IMR-90 (cell line): ENCODE measurements around the gene WEE1. TPM values are rescaled to one million over a fixed set of nuclear protein-coding genes. Genes with fewer than 3 reads are reported as not detected.

Source experiments
- ATAC-seq: fragments of 200-7000 bp; cut with Tn5 transposase; 2 replicates; pipeline ENCODE4 v1.9.1; 2020; ENCODE audit warnings: low read depth, mild to moderate bottlenecking, moderate library complexity
- BruUV-seq: library from RNA; stranded (reverse); fragments of 400-500 nt; replicated peaks from 2 replicates; lab custom pipeline; 2021; lab: Mats Ljungman, UMichigan
- CTCF ChIA-PET: fragments of 300-600 bp; formaldehyde crosslinking; extraction: SDS; loops from one replicate; lab custom pipeline; 2021; ENCODE audit warnings: antibody characterized with exemption; lab: Yijun Ruan, JAX
- POLR2A ChIA-PET: fragments of 300-600 bp; sonication (Branson Sonifier 250); formaldehyde crosslinking; loops from one replicate; lab custom pipeline; 2022; ENCODE audit warnings: antibody characterized with exemption; ENCODE audit not compliant: unreplicated experiment; lab: Charles Lee
- DNase-seq: peaks from one replicate; pipeline ENCODE4 v3.0.0; 2013
- H2AFZ ChIP-seq: replicated peaks from 2 replicates; pipeline ENCODE3; 2013; ENCODE audit warnings: low read length, mild to moderate bottlenecking; ENCODE audit not compliant: poor library complexity
- H2AK5ac ChIP-seq: 2 replicates; pipeline ENCODE4 v1.6.1; 2013; ENCODE audit warnings: low read depth, low read length, inconsistent platforms
- H2AK9ac ChIP-seq: replicated peaks from 2 replicates; pipeline ENCODE3; 2013; ENCODE audit warnings: mild to moderate bottlenecking, low read depth, low read length, moderate library complexity; ENCODE audit not compliant: poor library complexity
- H2BK120ac ChIP-seq: 2 replicates; pipeline ENCODE4 v1.6.1; 2013; ENCODE audit warnings: low read depth, low read length, inconsistent platforms
- H2BK15ac ChIP-seq: 3 replicates; pipeline ENCODE4 v1.6.1; 2013; ENCODE audit warnings: low read depth, low read length, inconsistent platforms
- H2BK20ac ChIP-seq: 2 replicates; pipeline ENCODE4 v1.6.1; 2013; ENCODE audit warnings: low read depth, mild to moderate bottlenecking, inconsistent platforms, low read length, moderate library complexity
- H2BK5ac ChIP-seq: 2 replicates; pipeline ENCODE4 v1.6.1; 2013; ENCODE audit warnings: mild to moderate bottlenecking, low read depth, low read length, inconsistent platforms; ENCODE audit not compliant: poor library complexity, severe bottlenecking
- H3K14ac ChIP-seq: replicated peaks from 2 replicates; pipeline ENCODE4 v1.6.1; 2013; ENCODE audit warnings: low read depth, low read length, inconsistent platforms
- H3K18ac ChIP-seq: 2 replicates; pipeline ENCODE4 v1.6.1; 2013; ENCODE audit warnings: low read depth, low read length, control low read depth
- H3K23ac ChIP-seq: 2 replicates; pipeline ENCODE4 v1.6.1; 2013; ENCODE audit warnings: low read depth, low read length, inconsistent platforms
- H3K27ac ChIP-seq: 2 replicates; pipeline ENCODE4 v1.5.1; 2013; ENCODE audit warnings: mild to moderate bottlenecking, control low read depth, low read length; ENCODE audit not compliant: insufficient read depth
- H3K27me3 ChIP-seq: 2 replicates; pipeline ENCODE4 v1.6.1; 2013; ENCODE audit warnings: low read length; ENCODE audit not compliant: control insufficient read depth, insufficient read depth
- H3K36me3 ChIP-seq: 2 replicates; pipeline ENCODE4 v1.6.1; 2013; ENCODE audit warnings: low read length, mixed read lengths; ENCODE audit not compliant: control insufficient read depth, insufficient read depth
- H3K4ac ChIP-seq: 2 replicates; pipeline ENCODE4 v1.6.1; 2013; ENCODE audit warnings: low read depth, low read length, inconsistent platforms
- H3K4me1 ChIP-seq: 2 replicates; pipeline ENCODE4 v1.6.1; 2013; ENCODE audit warnings: low read length, mixed read lengths; ENCODE audit not compliant: control insufficient read depth, insufficient read depth
- H3K4me2 ChIP-seq: 2 replicates; pipeline ENCODE4 v1.6.1; 2013; ENCODE audit warnings: low read depth, mild to moderate bottlenecking, control low read depth, low read length, moderate library complexity
- H3K4me3 ChIP-seq: 2 replicates; pipeline ENCODE4 v1.5.1; 2013; ENCODE audit warnings: low read depth, mild to moderate bottlenecking, control low read depth, low read length, moderate library complexity; ENCODE audit not compliant: insufficient read depth
- H3K56ac ChIP-seq: 2 replicates; pipeline ENCODE4 v1.6.1; 2013; ENCODE audit warnings: low read length, inconsistent platforms; ENCODE audit not compliant: insufficient read depth; ENCODE audit errors: extremely low read depth
- H3K79me1 ChIP-seq, 2 experiments: 2 replicates each; pipeline ENCODE4 v1.6.1; 2013; ENCODE audit warnings: low read length in 2 of 2, inconsistent platforms in 1 of 2, low read depth in 1 of 2
- H3K9ac ChIP-seq: 2 replicates; pipeline ENCODE4 v1.6.1; 2013; ENCODE audit warnings: low read depth, low read length, control low read depth
- H3K9me1 ChIP-seq: 2 replicates; pipeline ENCODE4 v1.6.1; 2013; ENCODE audit warnings: low read length, inconsistent platforms; ENCODE audit not compliant: insufficient read depth
- H3K9me3 ChIP-seq: 2 replicates; pipeline ENCODE4 v1.6.1; 2013; ENCODE audit warnings: low read length; ENCODE audit not compliant: control insufficient read depth, insufficient read depth
- H4K20me1 ChIP-seq: 2 replicates; pipeline ENCODE4 v1.6.1; 2013; ENCODE audit warnings: low read length, inconsistent platforms; ENCODE audit not compliant: insufficient read depth
- H4K5ac ChIP-seq: 2 replicates; pipeline ENCODE4 v1.6.1; 2013; ENCODE audit warnings: mild to moderate bottlenecking, low read depth, low read length, control low read depth
- H4K8ac ChIP-seq, 2 experiments: 2 replicates each; pipeline ENCODE4 v1.6.1; 2013; ENCODE audit warnings: low read depth in 2 of 2, low read length in 2 of 2, control low read depth in 1 of 2, inconsistent platforms in 1 of 2
- H4K91ac ChIP-seq: 2 replicates; pipeline ENCODE4 v1.6.1; 2013; ENCODE audit warnings: low read depth, low read length, inconsistent platforms; ENCODE audit not compliant: insufficient read depth
- BHLHE40 ChIP-seq: fragments of 150-350 bp; IDR thresholded peaks from 2 replicates; pipeline ENCODE4 v1.6.1; 2016; ENCODE audit warnings: mild to moderate bottlenecking, low read depth, low read length
- CEBPB ChIP-seq: IDR thresholded peaks from 2 replicates; pipeline ENCODE4 v1.6.1; 2012; ENCODE audit warnings: low read depth, low read length, improper control_type of control experiment
- CHD1 ChIP-seq: IDR thresholded peaks from 2 replicates; pipeline ENCODE4 v1.6.1; 2012; ENCODE audit warnings: low read depth, low read length, improper control_type of control experiment
- FOS ChIP-seq: fragments of 150-350 bp; IDR thresholded peaks from 2 replicates; pipeline ENCODE4 v1.6.1; 2016; ENCODE audit warnings: low read depth, low read length
- MAFK ChIP-seq: IDR thresholded peaks from 2 replicates; pipeline ENCODE4 v1.6.1; 2012; ENCODE audit warnings: low read depth, low read length, improper control_type of control experiment
- MAZ ChIP-seq: IDR thresholded peaks from 2 replicates; pipeline ENCODE4 v1.6.1; 2012; ENCODE audit warnings: low read depth, mild to moderate bottlenecking, low read length, improper control_type of control experiment, moderate library complexity, borderline replicate concordance
- MXI1 ChIP-seq: IDR thresholded peaks from 2 replicates; pipeline ENCODE4 v1.6.1; 2012; ENCODE audit warnings: low read depth, mild to moderate bottlenecking, low read length, moderate library complexity, borderline replicate concordance
- NFE2L2 ChIP-seq: fragments of 150-350 bp; IDR thresholded peaks from 2 replicates; pipeline ENCODE4 v1.6.1; 2016; ENCODE audit warnings: low read depth, mild to moderate bottlenecking, low read length
- POLR2A ChIP-seq: IDR thresholded peaks from 2 replicates; pipeline ENCODE4 v1.6.1; 2012; ENCODE audit warnings: mild to moderate bottlenecking, low read depth, low read length
- RAD21 ChIP-seq: IDR thresholded peaks from 2 replicates; pipeline ENCODE4 v1.6.1; 2012; ENCODE audit warnings: low read length, improper control_type of control experiment
- RCOR1 ChIP-seq: IDR thresholded peaks from 2 replicates; pipeline ENCODE4 v1.6.1; 2012; ENCODE audit warnings: mild to moderate bottlenecking, low read length, improper control_type of control experiment; ENCODE audit not compliant: insufficient replicate concordance
- SMC3 ChIP-seq: fragments of 150-350 bp; IDR thresholded peaks from 2 replicates; pipeline ENCODE4 v1.6.1; 2016; ENCODE audit warnings: low read depth, mild to moderate bottlenecking, antibody characterized with exemption, low read length, moderate library complexity
- WGBS, 2 experiments: methylation state at CpG; one replicate each; pipeline versions ENCODE4 v1.1.5 to v1.1.7; 2013; ENCODE audit warnings: missing lambda C conversion rate in 2 of 2; ENCODE audit not compliant: insufficient read length in 1 of 2; ENCODE audit errors: extremely low coverage in 2 of 2; 5-methylcytosine and 5-hydroxymethylcytosine counted together
- dilution Hi-C: fragments of 300-500 bp; cut with HindIII; formaldehyde crosslinking; loops from one replicate; pipeline ENCODE4 v1.14.3; 2018; ENCODE audit warnings: low sequenced_read_pairs; ENCODE audit not compliant: unreplicated experiment
- in situ Hi-C: fragments of 300-500 bp; cut with MboI; formaldehyde crosslinking; loops from 3 replicates; pipeline ENCODE4 v1.14.3; 2019; ENCODE audit warnings: low sequenced_read_pairs, inconsistent platforms, mixed read lengths
- intact Hi-C: fragments of 100-400 bp; cut with micrococcal nuclease; formaldehyde crosslinking; loops from 2 replicates; pipeline ENCODE4 v1.10.0; 2022
- polyA plus RNA-seq, 3 experiments: library from polyadenylated mRNA; depleted of rRNA; stranded (reverse); fragments of >200 nt; gene quantifications; 2 replicates each; pipeline ENCODE4 v1.2.3, GENCODE V29; 2012; ENCODE audit warnings: low replicate concordance in 1 of 3
- total RNA-seq: library from RNA; depleted of rRNA; stranded (reverse); fragments of >200 nt; gene quantifications from 2 replicates; pipeline ENCODE4 v1.2.3, GENCODE V29; 2012
- TF ChIP-seq, protein P1 (sequence below): fragments of 150-350 bp; IDR thresholded peaks from 2 replicates; pipeline ENCODE4 v1.6.1; 2016; ENCODE audit warnings: low read depth, mild to moderate bottlenecking, low read length, moderate library complexity, borderline replicate concordance
- TF ChIP-seq, protein P2 (sequence below): fragments of 150-350 bp; IDR thresholded peaks from 2 replicates; pipeline ENCODE4 v1.6.1; 2017; ENCODE audit warnings: mild to moderate bottlenecking, antibody characterized with exemption, low read length, low read depth
- TF ChIP-seq, protein P3 (sequence below): conservative IDR thresholded peaks from 2 replicates; pipeline ENCODE4 v1.5.1; 2012; ENCODE audit warnings: mild to moderate bottlenecking, low read depth, low read length, improper control_type of control experiment

Gene WEE1
- total and polyA plus RNA-seq, 2 of the 4 experiments (the other 2 are of a cell fraction), result 26.5 to 29.2 TPM

DNA sequence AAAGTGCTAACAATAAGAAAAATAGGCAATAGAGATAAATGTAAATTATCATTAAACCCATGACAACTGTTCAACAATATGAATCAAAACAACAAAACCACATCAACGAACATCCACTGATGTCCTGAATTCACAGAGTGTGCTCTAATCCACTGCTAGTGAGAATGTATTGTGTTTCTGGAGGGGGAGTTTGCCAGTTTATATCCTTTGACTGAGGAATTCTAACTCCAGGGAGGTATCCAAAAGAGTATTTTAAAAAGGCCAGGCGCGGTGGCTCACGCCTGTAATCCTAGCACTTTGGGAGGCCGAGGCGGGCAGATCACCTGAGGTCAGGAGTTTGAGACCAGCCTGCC lies 1.7 kb upstream of the WEE1 start:
- H2AFZ ChIP-seq, result no peak overlapping the region
- H3K4ac ChIP-seq, result peak overlapping the region; percentile 91; the same call in 1 of the 2 replicates
- dilution Hi-C loops (no loop called here), intact Hi-C loops (loop anchor here (2.0 to 5.0 kb wide), 2 partner anchors 176 to 335 kb away; no protein-coding TSS in a partner anchor), in situ Hi-C loops (no loop called here)
- H2AK5ac ChIP-seq, result peak overlapping the region; percentile 64; the same call in 1 of the 2 replicates
- no peak for DNase-seq
- H3K23ac ChIP-seq, result peak overlapping the region; percentile 81; the same call in 1 of the 2 replicates
- no peaks in the 10 kb centered on the region for H3K27me3 ChIP-seq
- H3K56ac ChIP-seq, result 0 out of 2 replicates have a peak overlapping the region, but pooled peaks have one; percentile 28
- no peak overlapping the region for H2AK9ac ChIP-seq
- H3K9me3 ChIP-seq, result no peaks in the 10 kb centered on the region
- peak overlapping the region; percentile 29 for H2BK5ac ChIP-seq
- no peak overlapping the region for H3K9ac ChIP-seq
- peaks cover 3% of the 10 kb centered on the region; the same call in 1 of the 2 replicates for H4K20me1 ChIP-seq
- no peak overlapping the region for H3K4me2 ChIP-seq
- ChIA-PET POLR2A (no interaction called here), CTCF (interaction anchor here (0.6 kb wide), 1 partner anchor 750 kb away, joined by 3 read pairs; no protein-coding TSS in a partner anchor)
- 91% methylated on average over 5 of the region's 6 CpGs; no CpG with 5 or more reads in 1 of the 2 experiments for WGBS, 2 experiments
- peak overlapping the region; percentile 83 for H2BK120ac ChIP-seq
- H3K4me1 ChIP-seq, result no peaks in the 10 kb centered on the region; the same call in 1 of the 2 replicates
- ATAC-seq, result no peak
- H4K8ac ChIP-seq, result peak overlapping the region; percentile 55 to 60; a peak in 3 of 4 replicates
- H3K4me3 ChIP-seq, result no peak overlapping the region
- H4K91ac ChIP-seq, result peak overlapping the region; percentile 57
- peak overlapping the region; percentile 49; the same call in 1 of the 2 replicates for H3K18ac ChIP-seq
- peaks cover 6% of the 10 kb centered on the region; the same call in 1 of the 2 replicates for H3K9me1 ChIP-seq
- H2BK15ac ChIP-seq, result peak overlapping the region; percentile 75
- no TSS peak for BruUV-seq
- H3K14ac ChIP-seq, result peak overlapping the region; percentile 77; the same call in 1 of the 2 replicates
- H3K36me3 ChIP-seq, result no peaks in the 10 kb centered on the region; the same call in 1 of the 2 replicates
- 0 out of 2 replicates have a peak overlapping the region, but pooled peaks have one; percentile 46 for H4K5ac ChIP-seq
- 0 out of 2 replicates have a peak overlapping the region, but pooled peaks have one; percentile 69 for H2BK20ac ChIP-seq
- H3K27ac ChIP-seq, result peak overlapping the region; percentile 94
- H3K79me1 ChIP-seq, result peaks cover 3 to 25% of the 10 kb centered on the region in 2 experiments; a peak in 3 of 4 replicates
- TF ChIP-seq POLR2A (no peak), CHD1 (no peak), BHLHE40 (no peak), MAZ (no peak), MAFK (no peak), RAD21 (no peak), MXI1 (no peak), NFE2L2 (no peak), SMC3 (no peak), CEBPB (no peak), FOS (no peak), RCOR1 (no peak)
- TF ChIP-seq, protein P1, sequence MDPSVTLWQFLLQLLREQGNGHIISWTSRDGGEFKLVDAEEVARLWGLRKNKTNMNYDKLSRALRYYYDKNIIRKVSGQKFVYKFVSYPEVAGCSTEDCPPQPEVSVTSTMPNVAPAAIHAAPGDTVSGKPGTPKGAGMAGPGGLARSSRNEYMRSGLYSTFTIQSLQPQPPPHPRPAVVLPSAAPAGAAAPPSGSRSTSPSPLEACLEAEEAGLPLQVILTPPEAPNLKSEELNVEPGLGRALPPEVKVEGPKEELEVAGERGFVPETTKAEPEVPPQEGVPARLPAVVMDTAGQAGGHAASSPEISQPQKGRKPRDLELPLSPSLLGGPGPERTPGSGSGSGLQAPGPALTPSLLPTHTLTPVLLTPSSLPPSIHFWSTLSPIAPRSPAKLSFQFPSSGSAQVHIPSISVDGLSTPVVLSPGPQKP, result no peak
- TF ChIP-seq, protein P2, sequence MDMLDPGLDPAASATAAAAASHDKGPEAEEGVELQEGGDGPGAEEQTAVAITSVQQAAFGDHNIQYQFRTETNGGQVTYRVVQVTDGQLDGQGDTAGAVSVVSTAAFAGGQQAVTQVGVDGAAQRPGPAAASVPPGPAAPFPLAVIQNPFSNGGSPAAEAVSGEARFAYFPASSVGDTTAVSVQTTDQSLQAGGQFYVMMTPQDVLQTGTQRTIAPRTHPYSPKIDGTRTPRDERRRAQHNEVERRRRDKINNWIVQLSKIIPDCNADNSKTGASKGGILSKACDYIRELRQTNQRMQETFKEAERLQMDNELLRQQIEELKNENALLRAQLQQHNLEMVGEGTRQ, result no peak
- TF ChIP-seq, protein P3, sequence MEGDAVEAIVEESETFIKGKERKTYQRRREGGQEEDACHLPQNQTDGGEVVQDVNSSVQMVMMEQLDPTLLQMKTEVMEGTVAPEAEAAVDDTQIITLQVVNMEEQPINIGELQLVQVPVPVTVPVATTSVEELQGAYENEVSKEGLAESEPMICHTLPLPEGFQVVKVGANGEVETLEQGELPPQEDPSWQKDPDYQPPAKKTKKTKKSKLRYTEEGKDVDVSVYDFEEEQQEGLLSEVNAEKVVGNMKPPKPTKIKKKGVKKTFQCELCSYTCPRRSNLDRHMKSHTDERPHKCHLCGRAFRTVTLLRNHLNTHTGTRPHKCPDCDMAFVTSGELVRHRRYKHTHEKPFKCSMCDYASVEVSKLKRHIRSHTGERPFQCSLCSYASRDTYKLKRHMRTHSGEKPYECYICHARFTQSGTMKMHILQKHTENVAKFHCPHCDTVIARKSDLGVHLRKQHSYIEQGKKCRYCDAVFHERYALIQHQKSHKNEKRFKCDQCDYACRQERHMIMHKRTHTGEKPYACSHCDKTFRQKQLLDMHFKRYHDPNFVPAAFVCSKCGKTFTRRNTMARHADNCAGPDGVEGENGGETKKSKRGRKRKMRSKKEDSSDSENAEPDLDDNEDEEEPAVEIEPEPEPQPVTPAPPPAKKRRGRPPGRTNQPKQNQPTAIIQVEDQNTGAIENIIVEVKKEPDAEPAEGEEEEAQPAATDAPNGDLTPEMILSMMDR, result no peak
